DMS 273 treated with DMSO at 0.1 percent for 48 hours (cell line): ENCODE results near the gene PAPPA2.
"Not testable (repeated sequence)": the region's sequence is repeated elsewhere in the genome, so short reads cannot be mapped to it uniquely, and the experiment has no call there.

Experiments
- DNase-seq: peaks from one replicate; lab custom pipeline; 2025; lab: John Stamatoyannopoulos, UW

PAPPA2 gene

DNA sequence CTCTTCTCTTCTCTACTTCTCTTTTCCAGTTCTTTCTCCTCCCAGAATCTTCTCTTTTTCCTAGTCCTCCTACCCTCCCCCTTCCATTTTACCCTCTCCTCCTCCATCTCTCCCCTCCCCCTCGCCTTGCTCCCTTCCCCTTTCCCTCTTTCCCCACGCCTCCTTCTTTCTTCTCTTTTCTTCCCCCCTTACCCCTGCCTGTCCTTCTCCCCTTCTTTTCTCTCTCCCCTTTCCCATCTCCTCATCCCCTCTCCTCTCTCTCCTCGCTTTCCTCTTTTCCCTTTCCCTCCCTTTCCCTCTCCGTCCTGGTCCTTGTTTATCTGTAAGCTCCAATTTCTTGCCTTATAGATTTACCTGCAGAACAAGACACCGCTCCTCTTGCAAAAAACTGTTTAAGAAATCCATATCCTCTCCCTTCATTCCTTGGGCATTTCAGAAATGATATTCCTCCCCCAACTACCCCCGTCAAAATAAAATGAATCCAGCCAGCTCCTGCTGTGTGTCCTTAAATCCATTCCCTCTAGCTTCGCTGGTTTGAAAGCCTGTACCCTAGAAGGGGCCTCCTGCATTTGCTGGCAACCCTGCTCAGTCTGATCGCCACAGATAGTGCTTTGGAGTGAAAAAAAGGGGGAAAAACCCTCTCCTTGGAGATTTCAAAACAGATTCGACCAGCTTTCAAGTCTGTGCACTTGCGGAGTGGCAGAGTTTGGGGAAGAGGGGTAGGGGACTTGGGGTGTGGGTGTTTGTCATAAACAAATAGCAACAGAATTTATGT, 89.4 kb downstream of the PAPPA2 start:
- DNase-seq, result no peak

DNA sequence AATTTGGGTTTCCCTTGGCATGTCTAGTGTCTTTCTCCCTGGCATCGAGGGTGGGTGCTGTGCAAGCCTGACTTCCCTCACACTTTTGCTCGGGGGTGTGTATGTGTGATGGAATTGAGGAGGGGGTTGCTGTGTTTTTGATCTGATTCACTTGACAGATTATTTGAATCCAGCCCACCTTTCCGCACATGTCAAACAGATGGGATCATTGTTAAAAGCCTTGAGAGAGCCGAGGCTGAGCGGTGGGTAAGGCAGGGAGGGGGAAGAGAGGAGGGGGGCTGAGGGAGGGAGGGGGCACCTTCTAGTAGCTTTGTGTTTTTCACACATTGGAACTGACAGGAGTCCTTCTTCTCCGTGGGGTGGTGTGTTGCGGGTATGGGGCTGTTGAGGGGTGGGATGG, 90.0 kb downstream of the PAPPA2 start:
- no peak for DNase-seq

DNA sequence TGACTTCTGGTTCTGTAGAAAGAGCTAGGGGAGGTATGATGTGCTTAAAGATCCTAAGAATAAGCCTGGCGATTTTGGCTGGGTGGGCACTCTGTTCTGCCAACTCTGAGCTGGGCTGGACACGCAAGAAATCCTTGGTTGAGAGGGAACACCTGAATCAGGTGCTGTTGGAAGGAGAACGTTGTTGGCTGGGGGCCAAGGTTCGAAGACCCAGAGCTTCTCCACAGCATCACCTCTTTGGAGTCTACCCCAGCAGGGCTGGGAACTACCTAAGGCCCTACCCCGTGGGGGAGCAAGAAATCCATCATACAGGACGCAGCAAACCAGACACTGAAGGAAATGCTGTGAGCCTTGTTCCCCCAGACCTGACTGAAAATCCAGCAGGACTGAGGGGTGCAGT, 93.3 kb downstream of the PAPPA2 start:
- DNase-seq, result no peak

DNA sequence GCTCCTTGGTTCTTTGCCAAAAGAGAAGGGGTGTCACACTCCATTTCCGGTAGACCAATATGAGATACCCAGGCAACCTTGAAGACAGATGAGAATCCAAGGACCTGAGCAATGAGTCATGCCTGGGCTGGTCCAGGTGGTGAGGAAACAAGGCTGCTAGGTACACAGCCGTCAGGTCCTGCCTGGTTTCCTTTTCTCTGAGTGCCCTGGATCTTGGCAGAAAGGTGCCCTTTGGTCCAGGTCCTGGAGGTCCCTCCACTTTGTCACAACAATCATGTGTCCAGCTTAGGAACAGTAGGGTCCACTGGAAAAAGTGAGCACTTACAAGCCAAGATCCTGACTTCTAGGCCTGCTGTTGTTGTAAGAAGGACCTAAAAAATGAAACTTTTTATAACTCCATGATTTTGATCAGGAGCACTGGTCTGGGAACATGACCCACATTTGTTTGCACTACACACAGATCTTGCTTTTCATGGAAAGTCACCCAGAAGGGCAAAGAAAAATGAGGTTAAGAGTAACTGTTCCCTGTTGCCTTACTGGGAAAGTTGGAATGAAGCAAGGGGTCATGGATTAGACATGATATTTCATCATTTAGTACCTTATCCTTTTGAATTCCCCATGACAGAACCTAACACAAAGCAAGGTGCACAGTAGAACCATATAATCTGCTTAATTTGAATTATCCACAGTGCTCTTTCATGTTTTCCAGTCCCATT, 94.7 kb downstream of the PAPPA2 start:
- DNase-seq, result no peak

DNA sequence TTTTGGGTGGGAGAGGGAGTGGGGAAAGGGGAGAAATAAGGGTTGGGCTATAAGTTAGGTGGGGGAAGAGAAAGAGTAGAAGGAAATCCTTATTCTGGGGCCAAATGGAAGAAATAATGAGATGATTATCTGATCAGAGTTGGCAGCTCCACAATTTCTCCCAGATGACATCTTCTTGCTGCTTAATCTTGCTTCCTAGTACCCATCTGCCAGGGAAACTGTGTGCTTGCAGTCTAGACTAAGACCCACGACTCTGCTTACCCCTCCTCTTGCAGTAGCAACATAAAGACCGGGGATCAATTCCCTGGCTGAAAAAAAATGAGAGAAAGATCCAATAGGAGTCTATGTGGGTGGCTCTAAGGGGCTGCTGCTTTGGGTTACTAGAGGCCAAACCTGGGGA, 95.6 kb downstream of the PAPPA2 start:
- DNase-seq, result no peak

DNA sequence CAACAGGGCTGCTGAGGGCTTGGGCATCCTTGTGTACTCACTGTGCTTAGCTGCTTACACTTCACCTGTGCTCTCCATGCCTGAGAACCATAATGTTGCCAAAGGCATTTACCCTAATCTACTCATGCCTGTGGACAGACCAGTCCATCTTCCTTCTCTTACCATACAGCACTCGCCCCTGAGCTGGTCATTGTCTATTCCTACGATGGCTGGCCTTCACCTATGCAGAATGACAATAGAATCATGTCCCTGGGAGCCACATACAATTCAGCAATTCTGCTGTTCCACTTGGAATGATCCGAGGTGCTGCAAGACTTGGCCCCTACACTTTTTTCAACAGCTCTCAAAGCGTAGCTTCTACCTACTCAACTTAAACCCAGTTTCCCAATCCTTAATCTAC, 96.5 kb downstream of the PAPPA2 start:
- DNase-seq, result no peak

DNA sequence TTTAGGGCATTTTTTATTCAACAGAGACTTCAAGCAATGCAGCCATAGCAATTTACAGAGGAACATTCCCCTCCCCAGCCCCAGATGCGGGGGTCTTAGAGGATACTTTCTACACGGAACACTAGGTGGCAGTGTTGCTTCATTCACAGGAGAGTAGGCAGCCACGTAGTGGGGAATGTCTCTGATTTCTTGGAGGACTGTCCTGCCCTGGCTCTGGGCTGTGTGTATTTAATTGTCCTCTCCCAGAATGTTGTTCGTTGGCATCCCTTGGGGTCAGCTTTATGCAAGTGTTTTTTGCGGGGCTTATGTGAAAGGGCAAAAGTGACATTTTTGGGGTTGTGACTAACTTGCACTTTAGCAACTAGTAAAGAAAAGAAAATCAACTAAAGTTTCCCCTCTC, 96.9 kb downstream of the PAPPA2 start:
- peak; percentile 44 for DNase-seq

DNA sequence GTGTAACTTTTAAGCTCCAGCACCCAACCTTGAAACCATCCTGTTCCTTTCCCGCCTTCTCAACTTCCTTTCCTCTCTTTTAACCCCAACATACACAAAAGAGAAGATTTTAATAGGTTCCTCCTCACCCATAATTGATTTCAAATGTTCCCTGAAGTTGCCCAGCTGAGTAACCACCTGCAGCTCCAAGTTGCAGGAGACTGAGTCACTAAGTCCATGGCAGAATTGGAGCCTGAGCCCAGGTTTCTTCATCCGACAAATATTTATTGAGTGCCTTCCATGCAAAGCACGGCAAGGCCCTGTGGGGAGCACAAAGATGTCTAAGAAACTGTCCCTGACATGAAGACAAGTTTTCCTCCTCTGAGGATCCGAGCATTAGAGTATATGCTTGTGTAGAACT, 97.7 kb downstream of the PAPPA2 start:
- no peak for DNase-seq

DNA sequence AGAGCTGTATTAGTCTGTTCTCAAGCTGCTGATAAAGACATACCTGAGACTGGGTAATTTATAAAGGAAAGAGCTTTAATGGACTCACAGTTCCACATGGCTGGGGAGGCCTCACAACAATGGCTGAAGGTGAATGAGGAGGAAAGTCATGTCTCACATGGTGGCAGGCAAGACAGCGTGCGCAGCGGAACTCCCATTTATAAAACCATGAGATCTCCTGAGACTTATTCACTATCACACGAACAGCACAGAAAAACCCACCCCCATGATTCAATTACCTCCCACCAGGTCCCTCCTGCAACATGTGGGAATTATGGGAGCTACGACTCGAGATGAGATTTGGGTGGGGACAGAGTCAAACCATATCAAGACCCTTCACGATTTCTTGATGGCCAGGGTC, 98.8 kb downstream of the PAPPA2 start:
- not testable (repeated sequence) for DNase-seq

DNA sequence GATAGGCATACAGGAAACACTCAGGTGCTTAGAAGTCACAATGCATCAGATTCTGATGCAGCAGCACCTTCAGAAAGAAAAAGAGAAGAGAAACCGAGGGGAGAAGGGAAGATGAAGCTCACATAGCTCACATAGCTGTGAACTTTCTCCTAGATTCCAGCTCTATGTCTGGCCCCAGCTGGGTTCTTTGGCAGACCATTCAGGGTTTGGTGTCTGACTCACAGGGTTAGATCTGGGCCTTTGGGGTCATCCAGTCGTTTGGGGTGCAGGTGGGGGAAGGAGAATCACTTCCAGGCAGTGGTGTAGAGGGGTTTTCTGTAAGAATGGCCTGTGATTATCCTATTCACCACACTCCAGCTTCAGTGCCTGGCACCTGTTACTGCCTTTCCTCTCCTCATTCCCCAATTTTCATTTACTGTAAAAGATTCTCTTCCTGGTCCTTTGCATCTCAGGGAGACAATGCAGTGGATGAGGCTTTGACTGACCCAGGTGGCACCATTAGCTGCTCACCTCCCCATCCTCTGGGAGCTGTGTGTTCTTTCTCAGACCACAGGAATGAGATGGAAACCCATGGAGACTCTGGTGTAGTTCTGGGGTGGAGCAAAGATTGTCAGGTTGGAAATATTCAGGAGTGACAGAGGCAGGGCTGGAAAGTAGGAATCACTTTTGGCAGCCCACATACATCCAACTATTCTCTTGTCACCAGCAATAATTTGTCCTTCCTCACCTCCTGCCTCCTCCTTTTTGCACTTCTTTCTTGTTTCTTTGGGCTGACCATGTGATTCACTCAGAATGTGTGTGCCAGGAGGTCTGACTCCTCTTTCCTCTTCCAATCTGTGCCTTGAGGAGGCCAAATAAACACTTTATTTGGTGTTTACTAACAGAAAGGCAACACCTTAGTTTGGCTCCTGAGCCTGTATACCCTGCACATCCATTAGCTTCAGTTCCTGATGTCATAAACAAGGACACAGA, 103.3 kb downstream of the PAPPA2 start:
- no peak for DNase-seq

DNA sequence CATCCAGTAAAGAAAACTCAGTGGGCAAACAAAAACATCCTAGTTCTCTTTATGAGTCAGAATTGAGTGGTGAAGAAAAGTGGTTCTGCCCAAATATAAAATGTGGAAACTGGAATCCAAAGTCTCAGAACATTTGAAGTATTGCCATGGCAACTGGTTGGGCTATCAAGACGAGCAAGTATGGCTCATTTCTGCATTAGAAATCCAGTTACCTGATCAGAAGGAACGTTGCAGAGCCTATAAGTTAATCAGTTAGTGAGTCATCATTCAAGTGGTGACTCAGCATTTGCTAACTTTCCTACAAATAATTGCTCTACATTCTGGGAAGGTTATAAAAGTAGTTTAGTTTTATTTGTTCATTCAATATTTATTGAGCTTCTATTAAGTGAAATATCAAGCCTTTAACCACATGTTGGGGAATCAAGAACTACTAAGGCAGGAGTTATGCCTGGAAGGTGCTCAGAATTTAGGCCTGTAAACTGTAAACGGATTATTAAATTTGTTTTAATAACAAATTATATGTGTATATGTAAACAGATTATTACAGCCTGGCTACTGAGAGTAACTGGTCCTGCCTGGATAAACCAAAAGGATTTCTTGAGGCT, 104.3 kb downstream of the PAPPA2 start:
- no peak for DNase-seq

DNA sequence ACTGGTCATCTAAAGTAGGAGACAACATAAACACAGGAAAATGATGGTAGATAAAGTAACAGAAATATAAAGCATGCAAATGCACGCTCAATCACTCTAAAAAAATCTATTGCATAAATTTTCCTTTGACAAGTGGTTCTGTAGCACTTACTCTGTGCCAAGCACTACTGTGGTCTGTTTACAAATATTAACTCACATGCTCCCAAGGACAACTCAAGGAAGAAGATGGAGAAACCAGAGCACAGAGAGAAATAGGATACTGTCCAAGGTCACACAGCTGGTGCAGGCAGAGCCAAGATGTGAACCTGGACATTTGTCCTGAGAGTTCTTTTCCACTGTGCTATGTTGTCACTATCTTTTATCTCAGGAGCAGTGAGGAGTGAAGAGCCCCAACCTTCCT, 105.2 kb downstream of the PAPPA2 start:
- DNase-seq, result no peak

DNA sequence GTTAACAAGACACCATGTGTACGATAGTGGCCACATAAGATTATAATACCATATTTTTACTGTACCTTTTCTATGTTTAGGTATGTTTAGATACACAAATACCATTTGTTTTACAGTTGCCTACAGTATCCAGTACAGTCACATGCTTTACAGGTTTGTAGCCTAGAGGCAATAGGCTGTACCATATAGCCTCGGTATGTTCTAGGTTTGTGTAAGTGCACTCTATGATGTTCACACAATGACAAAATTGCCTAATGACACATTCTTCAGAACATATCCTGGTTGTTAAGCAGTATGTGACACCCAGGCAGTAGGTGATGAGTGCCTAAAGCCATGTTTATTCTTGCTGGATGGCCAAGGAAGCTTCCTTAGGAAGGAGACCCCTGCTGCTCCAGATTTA, 111.8 kb downstream of the PAPPA2 start:
- no peak for DNase-seq

DNA sequence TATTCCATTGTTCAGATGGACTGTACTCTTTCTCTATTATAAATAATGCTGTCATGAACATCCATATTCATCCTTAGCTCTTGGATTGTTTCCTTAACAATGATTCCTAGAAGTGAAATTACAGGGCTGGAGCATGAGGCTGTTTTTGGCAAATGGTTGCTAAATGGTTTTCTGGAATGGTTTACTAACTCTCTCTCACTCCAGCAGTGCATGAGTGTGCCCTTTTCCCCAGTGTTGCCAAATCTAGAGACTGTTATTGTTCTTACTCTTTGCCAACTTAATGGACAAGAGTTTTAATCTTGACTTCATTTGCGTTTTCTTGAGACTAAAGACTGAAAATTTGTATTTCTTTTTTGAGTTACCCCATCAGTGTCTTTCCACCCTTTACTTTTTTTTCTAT, 113.0 kb downstream of the PAPPA2 start:
- no peak for DNase-seq

DNA sequence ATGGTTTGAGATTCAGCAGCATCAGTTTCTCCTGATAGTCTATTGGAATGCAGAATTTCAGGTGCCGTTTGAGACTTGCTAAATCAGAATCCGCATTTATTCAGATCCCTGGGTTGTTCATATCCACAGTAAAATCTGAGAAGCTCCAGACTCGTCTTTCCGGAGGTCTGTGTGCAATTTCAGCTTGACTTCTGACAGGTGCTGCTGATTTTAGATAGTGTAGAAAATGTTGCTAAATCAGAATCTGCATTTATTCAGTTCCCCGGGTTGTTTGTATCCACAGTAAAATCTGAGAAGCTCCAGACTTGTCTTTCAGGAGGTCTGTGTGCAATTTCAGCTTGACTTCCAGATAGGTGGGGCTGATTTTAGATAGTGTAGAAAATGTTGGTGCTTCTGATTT, 113.7 kb downstream of the PAPPA2 start:
- DNase-seq, result no peak

DNA sequence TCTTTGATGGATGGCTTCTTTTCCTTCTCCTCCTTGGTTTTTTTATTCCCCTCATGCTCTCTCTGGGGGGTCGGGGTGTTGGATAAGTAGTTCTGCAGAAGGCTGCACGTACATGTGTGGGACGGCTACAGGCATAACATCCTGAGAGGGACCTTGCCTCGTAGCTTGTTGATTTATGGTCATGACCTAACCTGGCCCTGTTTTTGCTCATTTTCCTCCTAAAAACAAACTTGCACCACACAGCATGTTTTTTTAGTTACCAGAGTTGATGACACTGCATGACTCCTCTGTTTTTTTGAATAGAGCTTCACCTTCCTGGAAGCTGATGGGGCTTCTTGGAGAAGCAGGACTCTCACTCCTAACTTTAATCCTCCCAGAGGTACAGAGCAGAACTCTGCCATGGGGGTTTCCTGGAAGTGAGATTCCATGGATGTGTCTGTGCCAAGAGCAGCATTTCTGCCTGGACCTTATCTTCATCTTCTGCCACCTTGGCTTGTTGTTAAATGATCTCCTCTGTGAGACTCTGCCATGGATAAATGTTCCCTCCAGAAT, 114.7 kb downstream of the PAPPA2 start:
- no peak for DNase-seq

DNA sequence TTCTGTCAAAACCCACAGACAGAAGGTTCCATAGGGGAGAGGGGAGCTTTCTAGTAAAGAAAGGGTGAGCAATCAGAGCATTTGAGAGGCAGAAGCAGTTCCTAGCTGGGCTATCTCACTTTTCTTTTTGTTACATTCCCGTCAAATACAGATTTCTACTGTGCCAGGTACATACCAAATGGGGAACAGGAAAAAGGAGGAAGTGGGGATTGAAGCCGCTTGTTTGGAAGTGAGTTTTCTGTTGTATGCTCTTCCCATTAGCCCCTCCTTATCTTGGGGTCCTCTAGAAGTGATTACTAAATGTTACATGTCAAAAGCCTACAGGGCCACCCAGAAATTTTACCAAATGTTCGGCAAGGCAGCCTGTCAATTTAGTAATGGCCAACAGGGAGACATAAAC, 116.1 kb downstream of the PAPPA2 start:
- DNase-seq, result no peak

DNA sequence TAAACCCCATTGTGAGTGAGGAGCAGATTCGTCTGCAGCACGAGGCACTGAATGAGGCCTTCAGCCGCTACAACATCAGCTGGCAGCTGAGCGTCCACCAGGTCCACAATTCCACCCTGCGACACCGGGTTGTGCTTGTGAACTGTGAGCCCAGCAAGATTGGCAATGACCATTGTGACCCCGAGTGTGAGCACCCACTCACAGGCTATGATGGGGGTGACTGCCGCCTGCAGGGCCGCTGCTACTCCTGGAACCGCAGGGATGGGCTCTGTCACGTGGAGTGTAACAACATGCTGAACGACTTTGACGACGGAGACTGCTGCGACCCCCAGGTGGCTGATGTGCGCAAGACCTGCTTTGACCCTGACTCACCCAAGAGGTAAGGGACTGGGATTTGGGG, 132.2 kb downstream of the PAPPA2 start:
- no peak for DNase-seq

DNA sequence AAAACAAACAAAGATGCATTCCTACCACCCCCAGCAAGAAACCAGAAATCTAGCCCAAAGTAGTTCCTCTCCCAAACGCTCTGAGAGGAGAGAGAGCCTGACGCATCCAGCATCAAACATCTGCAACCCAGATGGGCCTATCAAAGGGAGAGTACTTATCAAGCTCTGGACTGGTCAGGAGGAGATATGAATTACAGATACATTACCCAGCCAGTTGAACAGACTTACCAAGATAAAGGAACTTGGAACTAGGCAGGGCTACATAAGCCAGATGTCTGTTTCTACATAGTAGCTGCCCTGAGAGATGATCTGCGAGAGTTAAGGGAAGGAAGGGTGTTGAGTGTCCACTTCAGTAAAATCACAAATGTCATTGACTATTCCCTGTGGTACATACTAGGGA, 138.4 kb downstream of the PAPPA2 start:
- no peak for DNase-seq

DNA sequence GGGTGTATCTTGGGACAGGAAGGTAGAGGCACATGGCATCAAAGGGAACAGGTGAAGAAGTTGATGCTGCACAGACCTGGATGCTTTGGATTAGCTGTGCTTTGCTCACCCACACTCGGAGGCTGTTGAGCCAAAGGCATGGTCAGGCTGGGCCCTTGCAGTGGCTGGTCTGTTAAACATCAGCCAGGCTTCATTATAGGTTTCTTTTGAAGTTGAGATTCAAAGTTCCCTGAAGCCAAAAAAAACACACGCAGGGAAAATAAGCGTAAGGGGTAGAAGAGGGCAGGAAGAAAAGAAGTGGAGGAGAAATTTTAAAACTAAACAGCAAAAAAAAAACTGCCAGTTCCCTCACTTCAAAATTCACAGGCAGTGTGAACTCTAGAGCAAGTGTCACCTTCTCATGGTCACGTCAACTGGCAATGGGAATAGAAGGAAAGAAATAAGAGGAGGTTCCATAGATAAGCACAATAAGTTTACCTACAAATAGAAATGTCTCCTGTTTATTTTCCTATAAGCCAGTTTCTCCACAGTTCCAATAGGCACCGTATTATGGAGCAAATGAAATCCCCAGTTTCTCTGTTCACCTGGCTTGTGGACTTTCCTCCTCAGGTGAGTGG, 139.5 kb downstream of the PAPPA2 start:
- DNase-seq, result no peak

DNA sequence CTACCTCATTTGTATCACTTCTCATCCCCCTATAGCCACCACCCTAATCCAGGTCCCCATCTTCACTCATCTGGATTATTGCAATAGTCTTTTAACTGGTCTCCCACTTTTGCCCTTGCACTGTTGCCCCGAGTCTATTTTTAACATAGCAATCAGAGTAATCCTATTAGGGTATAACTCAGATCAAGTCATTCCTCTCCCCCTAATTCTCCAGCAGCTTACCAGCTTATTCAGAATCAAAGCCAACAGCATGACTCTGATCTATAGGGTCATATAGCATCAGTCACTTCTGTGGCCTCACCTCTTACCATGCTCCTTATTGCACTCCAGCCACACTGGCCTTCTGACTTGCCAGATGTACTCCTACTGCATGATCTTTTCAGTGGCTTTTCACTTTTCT, 140.7 kb downstream of the PAPPA2 start:
- DNase-seq, result no peak
